Measurements from ENCODE around the gene CBX2.

DNA sequence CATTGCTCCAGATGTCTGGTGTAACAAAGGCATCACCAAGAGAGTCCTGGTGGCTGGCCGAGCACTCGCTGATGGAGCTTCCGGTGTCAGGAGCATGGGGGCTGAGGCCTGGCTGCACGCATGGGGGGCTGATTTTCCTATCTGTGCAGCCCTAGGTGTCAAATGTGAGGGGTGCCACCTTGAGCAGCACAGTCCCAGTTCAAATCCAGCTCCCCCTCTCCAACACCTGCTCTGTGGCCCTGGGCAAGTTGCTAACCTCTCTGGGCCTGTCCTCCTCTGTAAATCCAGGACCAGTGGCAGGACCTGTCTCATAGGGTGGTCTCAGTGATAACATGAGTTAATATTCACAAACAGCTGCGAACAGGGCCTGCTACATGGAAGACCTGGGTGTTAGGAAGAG lies 34.3 kb upstream of the CBX2 start:
- TF ChIP-seq, protein P1, sequence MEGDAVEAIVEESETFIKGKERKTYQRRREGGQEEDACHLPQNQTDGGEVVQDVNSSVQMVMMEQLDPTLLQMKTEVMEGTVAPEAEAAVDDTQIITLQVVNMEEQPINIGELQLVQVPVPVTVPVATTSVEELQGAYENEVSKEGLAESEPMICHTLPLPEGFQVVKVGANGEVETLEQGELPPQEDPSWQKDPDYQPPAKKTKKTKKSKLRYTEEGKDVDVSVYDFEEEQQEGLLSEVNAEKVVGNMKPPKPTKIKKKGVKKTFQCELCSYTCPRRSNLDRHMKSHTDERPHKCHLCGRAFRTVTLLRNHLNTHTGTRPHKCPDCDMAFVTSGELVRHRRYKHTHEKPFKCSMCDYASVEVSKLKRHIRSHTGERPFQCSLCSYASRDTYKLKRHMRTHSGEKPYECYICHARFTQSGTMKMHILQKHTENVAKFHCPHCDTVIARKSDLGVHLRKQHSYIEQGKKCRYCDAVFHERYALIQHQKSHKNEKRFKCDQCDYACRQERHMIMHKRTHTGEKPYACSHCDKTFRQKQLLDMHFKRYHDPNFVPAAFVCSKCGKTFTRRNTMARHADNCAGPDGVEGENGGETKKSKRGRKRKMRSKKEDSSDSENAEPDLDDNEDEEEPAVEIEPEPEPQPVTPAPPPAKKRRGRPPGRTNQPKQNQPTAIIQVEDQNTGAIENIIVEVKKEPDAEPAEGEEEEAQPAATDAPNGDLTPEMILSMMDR (IDR thresholded peaks at IDR 0.05): no peak
- TF ChIP-seq POLR2A (IDR thresholded peaks at IDR 0.05): no peak
